Anterior cingulate cortex (tissue), 58 donors: ENCODE measurements around the gene PVRIG.
A peak's percentile ranks its signal among the peaks of the same experiment; 100 is the strongest.
"Not testable (repeated sequence)": the region's sequence is repeated elsewhere in the genome, so short reads cannot be mapped to it uniquely, and the experiment has no call there.

Experiments used
- DNase-seq, 58 donors: peaks; one replicate each; lab custom pipeline; 2025; lab: John Stamatoyannopoulos, UW

The PVRIG gene

GRCh38 chr7:100223376-100223927 lies 3.7 kb downstream of the PVRIG start:
- DNase-seq = not testable (repeated sequence)

- not testable (repeated sequence) for DNase-seq
Measured at GRCh38 chr7:100224891-100225290, 5.1 kb downstream of the PVRIG start.

GRCh38 chr7:100234660-100235317 lies 15.0 kb downstream of the PVRIG start:
- not testable (repeated sequence) for DNase-seq

GRCh38 chr7:100239975-100240374 lies 20.2 kb downstream of the PVRIG start:
- DNase-seq = not testable (repeated sequence)

GRCh38 chr7:100243385-100243784 lies 23.6 kb downstream of the PVRIG start:
- peak in 10 of 58 donors; percentile 1 to 31 (median 9) for DNase-seq

GRCh38 chr7:100244988-100245605 lies 25.3 kb downstream of the PVRIG start:
- not testable (repeated sequence) for DNase-seq

GRCh38 chr7:100246121-100246864 lies 26.5 kb downstream of the PVRIG start:
- DNase-seq = not testable (repeated sequence)

- DNase-seq = not testable (repeated sequence)
Measured at GRCh38 chr7:100246865-100247137, 27.1 kb downstream of the PVRIG start.

GRCh38 chr7:100247152-100247757 lies 27.5 kb downstream of the PVRIG start:
- DNase-seq = peak in 1 of 58 donors; percentile 19

- no peak for DNase-seq
Measured at GRCh38 chr7:100248483-100248882, 28.7 kb downstream of the PVRIG start.

- no peak for DNase-seq
Measured at GRCh38 chr7:100257017-100257416, 37.3 kb downstream of the PVRIG start.

- DNase-seq = not testable (repeated sequence)
Measured at GRCh38 chr7:100259984-100260383, 40.2 kb downstream of the PVRIG start.

- not testable (repeated sequence) for DNase-seq
Measured at GRCh38 chr7:100262896-100263295, 43.1 kb downstream of the PVRIG start.

- not testable (repeated sequence) for DNase-seq
Measured at GRCh38 chr7:100264223-100264622, 44.5 kb downstream of the PVRIG start.

GRCh38 chr7:100264669-100265165 lies 45.0 kb downstream of the PVRIG start:
- not testable (repeated sequence) for DNase-seq

GRCh38 chr7:100265851-100266250 lies 46.1 kb downstream of the PVRIG start:
- not testable (repeated sequence) for DNase-seq

- no peak for DNase-seq
Measured at GRCh38 chr7:100266576-100267354, 47.0 kb downstream of the PVRIG start.

GRCh38 chr7:100267648-100268047 lies 47.9 kb downstream of the PVRIG start:
- DNase-seq = no peak

- not testable (repeated sequence) for DNase-seq
Measured at GRCh38 chr7:100268882-100269281, 49.1 kb downstream of the PVRIG start.
